NT2/D1 (cell line): ENCODE measurements around the gene ACACA.

ENCODE experiments used
- DNase-seq: peaks from one replicate; pipeline ENCODE4 v3.0.0-alpha.2; 2011; ENCODE audit warnings: low read depth, low spot score
- H3K27me3 ChIP-seq: 2 replicates; pipeline ENCODE4 v1.6.0; 2011; ENCODE audit warnings: mild to moderate bottlenecking; ENCODE audit not compliant: insufficient read length, insufficient read depth
- H3K36me3 ChIP-seq: 2 replicates; pipeline ENCODE4 v1.6.1; 2011; ENCODE audit warnings: mild to moderate bottlenecking, low read length, mixed read lengths; ENCODE audit not compliant: insufficient read depth, insufficient read length
- H3K4me1 ChIP-seq: 2 replicates; pipeline ENCODE4 v1.5.1; 2011; ENCODE audit not compliant: insufficient read depth, insufficient read length
- H3K4me3 ChIP-seq: 2 replicates; pipeline ENCODE4 v1.5.1; 2011; ENCODE audit warnings: low read depth; ENCODE audit not compliant: insufficient read length
- H3K9ac ChIP-seq: 2 replicates; pipeline ENCODE4 v1.6.0; 2011; ENCODE audit warnings: low read depth; ENCODE audit not compliant: insufficient read length
- H3K9me3 ChIP-seq: 2 replicates; pipeline ENCODE4 v1.5.1; 2011; ENCODE audit warnings: mild to moderate bottlenecking, low read length; ENCODE audit not compliant: insufficient read depth
- SUZ12 ChIP-seq: IDR thresholded peaks from 2 replicates; pipeline ENCODE4 v1.6.1; 2011; ENCODE audit not compliant: insufficient read length, insufficient read depth; ENCODE audit errors: extremely low read depth
- YY1 ChIP-seq: IDR thresholded peaks from 2 replicates; pipeline ENCODE4 v1.6.1; 2011; ENCODE audit not compliant: insufficient read length, insufficient read depth
- ZNF274 ChIP-seq: IDR thresholded peaks from 2 replicates; pipeline ENCODE4 v1.6.1; 2011; ENCODE audit warnings: mild to moderate bottlenecking, low read depth, low read length

Gene ACACA

GRCh38 chr17:37246085-37246484 lies 160.6 kb downstream of the ACACA start:
- no peaks in the 10 kb centered on the region for H3K9me3 ChIP-seq
- H3K4me1 ChIP-seq: no peaks in the 10 kb centered on the region
- H3K4me3 ChIP-seq: no peak overlapping the region
- TF ChIP-seq SUZ12: no peak
- H3K9ac ChIP-seq: no peak overlapping the region
- H3K27me3 ChIP-seq: no peaks in the 10 kb centered on the region
- no peak for DNase-seq
- peaks cover 84% of the 10 kb centered on the region for H3K36me3 ChIP-seq

- DNase-seq: no peak
- Histone ChIP-seq H3K9ac (no peak overlapping the region), H3K4me3 (no peak overlapping the region), H3K36me3 (peaks cover 73% of the 10 kb centered on the region), H3K9me3 (no peaks in the 10 kb centered on the region), H3K27me3 (no peaks in the 10 kb centered on the region), H3K4me1 (no peaks in the 10 kb centered on the region)
- TF ChIP-seq SUZ12 (no peak), ZNF274 (no peak), YY1 (no peak)
These were observed 166.3 kb downstream of the ACACA start for GRCh38 chr17:37240381-37240780.

- no peaks in the 10 kb centered on the region for H3K4me1 ChIP-seq
- no peaks in the 10 kb centered on the region for H3K9me3 ChIP-seq
- no peak for TF ChIP-seq ZNF274
- no peak for TF ChIP-seq YY1
- no peak for TF ChIP-seq SUZ12
- H3K4me3 ChIP-seq: no peak overlapping the region
- H3K27me3 ChIP-seq: no peaks in the 10 kb centered on the region
- DNase-seq: no peak
- H3K36me3 ChIP-seq: peaks cover 70% of the 10 kb centered on the region
- no peak overlapping the region for H3K9ac ChIP-seq
These were observed 166.8 kb downstream of the ACACA start for GRCh38 chr17:37239690-37240334.

GRCh38 chr17:37234106-37234505 lies 172.5 kb downstream of the ACACA start:
- Histone ChIP-seq H3K9ac (no peak overlapping the region), H3K36me3 (peaks cover 49% of the 10 kb centered on the region), H3K27me3 (no peaks in the 10 kb centered on the region), H3K4me3 (no peak overlapping the region), H3K9me3 (no peaks in the 10 kb centered on the region), H3K4me1 (no peaks in the 10 kb centered on the region)
- DNase-seq: no peak
- no peak for TF ChIP-seq SUZ12

GRCh38 chr17:37233036-37233435 lies 173.6 kb downstream of the ACACA start:
- Histone ChIP-seq H3K4me1 (no peaks in the 10 kb centered on the region), H3K36me3 (peaks cover 42% of the 10 kb centered on the region), H3K4me3 (no peak overlapping the region), H3K9me3 (no peaks in the 10 kb centered on the region), H3K27me3 (no peaks in the 10 kb centered on the region), H3K9ac (no peak overlapping the region)
- no peak for DNase-seq
- TF ChIP-seq SUZ12 (no peak), ZNF274 (no peak), YY1 (no peak)

- DNase-seq: no peak
- no peaks in the 10 kb centered on the region for H3K4me1 ChIP-seq
- H3K27me3 ChIP-seq: no peaks in the 10 kb centered on the region
- H3K4me3 ChIP-seq: no peak overlapping the region
- TF ChIP-seq ZNF274 (no peak), YY1 (no peak), SUZ12 (no peak)
- no peak overlapping the region for H3K9ac ChIP-seq
- no peaks in the 10 kb centered on the region for H3K9me3 ChIP-seq
- H3K36me3 ChIP-seq: peaks cover 31% of the 10 kb centered on the region
These were observed 174.7 kb downstream of the ACACA start for GRCh38 chr17:37231887-37232286.

GRCh38 chr17:37230633-37231032 lies 176.0 kb downstream of the ACACA start:
- no peak for DNase-seq
- H3K4me1 ChIP-seq: no peaks in the 10 kb centered on the region
- no peak for TF ChIP-seq ZNF274
- TF ChIP-seq SUZ12: no peak
- no peak for TF ChIP-seq YY1
- H3K9me3 ChIP-seq: no peaks in the 10 kb centered on the region
- H3K27me3 ChIP-seq: no peaks in the 10 kb centered on the region
- no peak overlapping the region for H3K9ac ChIP-seq
- no peak overlapping the region for H3K4me3 ChIP-seq
- peaks cover 39% of the 10 kb centered on the region for H3K36me3 ChIP-seq

- H3K36me3 ChIP-seq: peaks cover 32% of the 10 kb centered on the region
- H3K9ac ChIP-seq: peak overlapping the region; percentile 11
These were observed 181.2 kb downstream of the ACACA start for GRCh38 chr17:37225465-37225864.

More at GRCh38 chr17:37225465-37225864, 181.2 kb downstream of the ACACA start:
- Histone ChIP-seq H3K9me3 (no peaks in the 10 kb centered on the region), H3K4me3 (no peak overlapping the region), H3K4me1 (peaks cover 2% of the 10 kb centered on the region), H3K27me3 (no peaks in the 10 kb centered on the region)
- no peak for TF ChIP-seq ZNF274
- TF ChIP-seq YY1: no peak
- no peak for TF ChIP-seq SUZ12
- DNase-seq: no peak
